SIG-M5 treated with dmso at 0.1 percent for 504 hours (cell line): ENCODE data around the gene IHH.
A peak's percentile ranks its signal among the peaks of the same experiment; 100 is the strongest.

ENCODE experiments used
- DNase-seq: peaks from one replicate; lab custom pipeline; 2025; ENCODE audit not compliant: unreplicated experiment; lab: John Stamatoyannopoulos, UW

Gene IHH

DNA sequence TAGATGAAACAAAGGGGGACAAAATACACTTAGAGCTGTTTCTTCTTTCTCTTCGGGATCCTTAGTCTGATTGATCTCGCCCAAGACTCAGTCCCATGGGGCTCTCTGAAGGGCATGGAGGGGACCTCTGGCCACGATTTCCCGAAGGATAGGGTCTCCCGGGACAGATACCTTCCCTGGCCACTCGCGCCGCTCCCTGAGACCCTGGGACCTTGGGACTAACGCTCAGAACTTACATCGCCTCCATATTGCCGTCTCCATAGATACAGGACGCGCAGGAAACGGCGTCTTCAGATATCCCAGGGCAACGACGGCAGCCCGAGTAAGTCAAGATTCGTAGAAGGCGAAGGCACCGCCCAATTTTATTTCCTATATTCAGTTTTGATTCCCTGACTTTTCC is 19.5 kb downstream of the IHH start, which contains the start of gene CFAP65:
Gene CFAP65, minus strand, starts transcription at position 265 of the 400 bp plus-strand sequence. CDS start 2,468 bp downstream, outside the sequence.
- DNase-seq = no peak

DNA sequence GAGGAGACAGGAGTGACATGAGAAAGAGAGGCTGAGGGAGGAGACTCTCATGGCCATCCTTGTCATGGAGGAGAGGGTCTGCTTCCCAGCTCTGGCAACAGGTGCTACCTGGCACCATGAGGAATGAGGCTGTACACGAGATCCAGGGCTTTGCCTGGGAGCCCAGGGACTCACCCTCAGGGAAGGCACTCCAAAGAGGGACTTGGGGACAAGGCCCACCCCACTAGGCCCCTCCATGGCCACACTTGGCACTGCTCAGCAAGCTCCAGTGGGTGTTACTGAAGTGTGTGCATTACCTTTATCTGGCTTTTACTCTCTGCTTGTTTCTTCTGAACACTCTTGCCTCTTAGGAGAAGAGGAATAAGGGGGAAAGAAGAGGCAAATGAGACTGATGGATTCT is 22.1 kb downstream of the IHH start:
- no peak for DNase-seq

DNA sequence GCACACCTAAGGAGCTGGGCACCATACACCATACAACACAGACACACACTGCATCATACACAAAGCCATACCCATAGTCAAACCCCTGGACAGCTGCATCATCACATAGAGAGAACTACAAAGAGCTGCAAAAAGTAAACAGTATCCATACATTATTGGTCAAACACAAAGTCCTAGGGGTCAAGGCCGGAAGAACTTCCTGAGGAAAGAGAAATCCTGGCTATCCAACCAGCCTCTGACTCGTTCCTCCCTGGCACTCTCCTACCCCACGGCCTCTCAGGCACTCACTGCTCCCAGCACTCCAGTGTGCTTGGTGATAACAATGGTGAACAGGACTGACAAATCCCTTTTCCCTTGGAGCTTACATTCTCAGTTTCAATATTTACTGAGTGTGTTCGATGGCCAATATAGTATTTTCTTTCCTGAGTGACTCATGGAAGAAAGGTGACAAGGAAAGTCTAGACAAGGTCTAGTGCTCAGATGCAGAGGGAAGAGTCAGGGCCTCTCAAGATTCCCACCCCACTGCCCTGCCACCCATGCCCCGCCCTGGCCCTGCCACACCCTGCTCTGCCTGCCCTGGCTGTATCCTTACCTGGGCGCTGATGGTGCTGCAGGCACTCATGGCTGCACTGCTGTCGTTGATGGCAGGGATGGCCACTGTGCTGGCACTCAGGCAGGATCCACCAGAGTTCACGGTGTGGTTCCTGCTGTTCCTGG is 22.8 kb downstream of the IHH start:
- DNase-seq = no peak

DNA sequence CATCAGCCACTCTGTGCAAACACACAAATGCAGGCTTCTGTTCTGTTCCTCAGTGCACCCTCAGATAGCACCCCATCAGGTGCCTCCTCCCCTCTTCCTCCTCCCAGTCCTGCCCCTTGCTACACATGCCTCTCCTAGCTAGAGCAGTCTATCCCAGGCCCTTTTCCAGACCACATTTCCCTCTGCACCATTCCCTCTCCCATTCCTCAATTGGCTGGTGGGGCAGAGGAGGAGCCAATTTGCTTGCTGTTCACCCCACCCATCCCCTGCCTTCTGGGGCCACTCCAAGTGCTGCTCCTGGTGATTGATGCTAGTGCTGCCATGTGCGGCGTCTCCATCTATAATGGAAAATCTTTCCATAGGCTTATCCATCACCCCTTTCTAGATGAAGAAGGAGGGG is 24.8 kb downstream of the IHH start:
- no peak for DNase-seq

DNA sequence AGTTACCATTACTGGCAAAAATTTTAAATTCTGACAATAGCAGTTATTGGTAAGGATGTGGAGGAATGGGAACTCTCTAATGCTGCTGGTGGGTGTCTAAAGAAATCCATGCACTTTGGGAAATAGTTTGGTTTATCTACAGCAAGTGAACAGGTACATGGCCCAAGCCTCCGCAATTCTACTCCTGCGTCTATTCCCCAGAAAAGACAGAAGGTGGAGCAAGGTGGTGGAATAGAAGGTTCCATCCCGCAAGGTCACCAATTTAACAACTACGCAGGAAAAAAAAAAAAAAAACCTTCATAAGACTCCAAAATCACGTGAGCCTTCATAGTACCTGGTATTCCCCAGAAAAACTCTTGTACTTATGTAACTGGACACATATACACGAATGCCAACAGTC is 25.9 kb downstream of the IHH start:
- DNase-seq = no peak

DNA sequence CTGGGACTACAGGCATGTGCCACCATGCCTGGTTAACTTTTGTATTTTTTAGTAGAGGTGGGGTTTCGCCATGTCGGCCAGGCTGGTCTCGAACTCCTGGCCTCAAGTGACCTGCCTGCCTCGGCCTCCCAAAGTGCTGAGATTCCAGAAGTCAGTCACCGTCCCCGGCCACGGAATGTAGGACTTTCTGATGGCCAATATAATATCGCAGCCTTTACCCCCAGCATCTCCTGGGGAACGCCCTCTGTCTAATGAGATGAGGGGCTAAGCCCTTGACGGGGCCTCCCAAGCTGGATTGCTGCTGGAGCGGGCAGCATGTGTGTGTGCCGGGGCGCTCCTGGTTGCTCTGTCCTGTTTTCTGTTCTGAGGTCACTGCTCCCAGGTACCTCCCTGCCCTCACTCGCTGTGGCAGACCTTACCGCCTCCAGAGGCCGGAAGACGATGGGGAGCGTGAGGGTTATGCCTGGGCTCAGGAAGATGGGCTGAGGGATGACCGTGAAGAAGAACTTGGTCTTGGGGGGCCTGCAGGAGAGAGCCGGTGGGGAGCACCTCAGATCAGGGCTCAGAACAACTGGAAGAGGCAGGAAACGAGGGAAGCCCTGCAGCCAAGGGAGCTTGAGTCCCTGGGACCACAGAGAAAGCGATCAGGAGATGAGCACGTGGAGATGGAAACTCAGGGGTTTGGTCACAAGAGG is 28.5 kb downstream of the IHH start:
- no peak for DNase-seq

DNA sequence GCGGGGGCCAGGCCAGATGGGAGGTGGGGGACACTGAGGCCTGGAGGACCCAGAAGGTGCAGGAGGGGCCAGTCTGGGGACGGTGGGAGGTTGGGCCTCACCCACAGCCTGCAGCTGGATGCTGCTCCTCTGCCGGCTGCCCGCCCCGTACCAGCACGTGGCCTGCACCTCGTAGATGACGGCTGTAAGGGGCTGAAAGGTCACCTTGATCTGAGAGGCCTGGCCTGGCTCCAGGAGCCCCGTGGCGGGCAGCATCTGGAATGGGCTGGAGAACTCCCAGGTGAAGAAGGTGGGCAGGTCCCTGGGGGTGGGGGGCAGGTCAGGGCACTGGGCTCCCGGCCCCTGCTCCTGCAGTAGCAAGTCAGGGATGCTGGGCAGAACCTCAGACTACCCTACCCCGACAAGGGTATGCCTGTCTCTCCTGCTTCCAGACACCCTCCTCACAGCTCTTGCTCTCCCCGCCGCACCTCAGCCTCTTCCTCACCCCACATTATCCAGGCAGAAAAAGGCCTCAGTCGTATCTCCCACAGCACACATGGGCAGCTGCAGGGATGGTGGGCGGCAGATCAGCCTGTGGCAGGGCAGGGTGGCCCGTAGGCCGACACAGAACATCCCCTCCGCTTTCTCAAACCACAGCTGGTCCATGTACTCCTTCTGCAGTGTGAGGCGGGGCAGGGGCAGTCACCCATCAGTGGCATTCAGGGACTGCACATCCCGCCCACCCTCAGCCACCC is 29.5 kb downstream of the IHH start:
- DNase-seq = no peak

DNA sequence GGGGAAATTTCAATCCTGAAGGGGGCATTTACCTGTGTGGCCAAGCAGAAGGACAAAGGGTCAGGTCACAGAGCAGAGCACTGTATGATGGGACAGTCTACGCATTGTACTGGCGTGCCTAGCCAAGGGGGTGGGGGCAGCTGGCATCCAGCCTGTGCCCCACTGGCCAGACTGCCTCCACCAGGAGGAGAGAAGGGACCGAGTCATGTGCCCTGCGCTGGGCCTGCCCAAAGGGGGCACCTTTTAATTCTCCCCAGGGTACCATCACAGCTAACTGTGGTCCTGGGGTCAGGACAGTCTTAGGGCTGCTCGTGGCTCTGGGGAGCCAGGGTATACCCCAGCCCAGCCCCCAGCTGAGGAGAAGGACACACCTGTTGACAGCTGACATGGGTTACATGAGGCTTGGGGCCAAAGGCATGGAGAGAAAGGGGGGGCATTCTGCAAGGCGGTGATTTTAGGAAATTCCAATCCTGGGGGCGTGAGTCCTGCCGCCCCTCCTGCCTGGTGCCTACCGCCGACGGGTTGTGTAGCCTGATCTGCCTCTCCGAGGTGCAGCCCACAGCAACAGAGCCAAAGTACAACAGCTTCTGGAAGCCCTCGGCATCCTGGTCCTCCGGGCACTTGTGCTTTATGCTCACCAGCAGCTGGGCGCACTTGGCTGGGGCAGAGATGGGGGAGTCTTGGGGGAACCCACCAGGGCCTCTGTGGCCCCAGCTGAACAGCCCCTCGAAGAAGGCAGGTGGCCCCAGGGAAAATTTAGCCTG is 30.4 kb downstream of the IHH start:
- DNase-seq = no peak

DNA sequence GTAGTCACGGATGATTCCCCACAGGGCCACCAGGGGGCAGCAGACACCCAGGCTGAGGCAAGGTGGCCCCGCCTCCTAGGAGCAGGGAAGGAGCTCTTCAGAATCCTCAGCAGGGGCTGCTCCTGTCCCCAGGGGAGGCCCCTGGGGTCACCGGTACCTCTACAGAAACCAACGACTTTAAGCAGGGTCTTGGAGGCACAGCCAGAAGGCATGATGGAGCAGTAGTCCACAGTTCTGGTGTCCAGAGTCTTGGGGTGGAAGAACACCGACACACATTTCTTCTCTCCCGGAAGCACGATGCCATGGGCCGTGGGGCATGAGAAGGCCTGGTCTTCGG is 30.9 kb downstream of the IHH start:
- DNase-seq = peak; percentile 70

DNA sequence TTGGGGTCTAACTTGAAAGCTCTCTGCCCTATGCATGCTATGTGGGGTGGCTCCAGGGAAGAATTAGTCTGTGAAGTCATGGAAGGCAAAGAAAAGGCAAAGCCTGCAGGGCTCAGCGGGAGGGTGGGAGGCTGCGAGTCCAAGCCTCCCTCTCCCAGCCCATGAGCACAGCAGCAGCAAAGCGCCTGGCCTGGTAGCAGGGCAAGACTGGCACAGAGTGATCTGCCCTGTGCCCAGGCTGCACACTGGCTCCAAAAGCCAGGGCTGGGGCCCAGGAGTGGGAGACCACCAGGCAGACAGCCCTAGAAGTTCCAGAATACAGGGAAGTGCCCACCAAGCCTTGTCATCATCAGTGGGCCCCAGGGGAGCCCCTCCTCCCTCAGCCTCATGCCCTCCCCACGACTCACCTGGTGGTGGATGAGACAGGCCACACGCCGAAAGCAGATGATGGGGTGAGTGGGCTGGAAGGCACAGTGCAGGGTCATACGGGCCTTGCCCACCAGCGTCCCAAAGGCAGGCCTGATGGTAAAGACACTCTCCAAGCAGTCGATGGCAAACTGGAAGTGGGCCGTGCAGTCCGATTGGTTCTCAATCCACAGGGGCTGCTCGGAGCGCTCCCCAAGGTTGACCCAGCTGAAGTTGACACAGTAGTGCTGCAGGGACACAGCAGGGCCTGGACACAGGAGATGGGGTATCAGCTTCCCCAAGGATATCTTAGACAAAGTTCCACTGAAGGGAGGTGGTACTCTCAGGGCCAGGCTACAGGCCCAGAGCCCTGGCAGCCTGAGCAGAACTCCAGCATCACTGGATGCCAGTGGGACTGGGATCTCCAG is 31.5 kb downstream of the IHH start:
- no peak for DNase-seq

DNA sequence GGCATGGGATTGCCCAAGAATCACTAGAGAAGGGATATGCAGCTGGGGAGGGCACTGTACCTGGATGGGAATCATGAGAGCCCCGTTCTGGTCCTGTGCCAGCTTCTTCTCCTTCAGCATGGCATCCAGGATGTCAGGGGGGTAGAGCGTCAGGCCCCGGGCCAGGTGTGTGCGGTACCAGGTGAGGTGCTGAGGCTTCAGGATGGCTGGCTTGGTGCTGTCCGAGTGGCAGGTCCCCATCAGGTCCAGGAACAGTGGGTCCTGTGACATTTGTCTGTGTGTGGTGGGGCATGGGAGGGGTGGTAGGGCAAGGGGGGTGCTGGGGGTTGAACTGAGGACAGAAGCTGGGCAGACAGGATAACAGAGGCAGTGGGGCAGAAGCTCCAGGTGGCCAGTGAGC is 32.6 kb downstream of the IHH start:
- DNase-seq = no peak

DNA sequence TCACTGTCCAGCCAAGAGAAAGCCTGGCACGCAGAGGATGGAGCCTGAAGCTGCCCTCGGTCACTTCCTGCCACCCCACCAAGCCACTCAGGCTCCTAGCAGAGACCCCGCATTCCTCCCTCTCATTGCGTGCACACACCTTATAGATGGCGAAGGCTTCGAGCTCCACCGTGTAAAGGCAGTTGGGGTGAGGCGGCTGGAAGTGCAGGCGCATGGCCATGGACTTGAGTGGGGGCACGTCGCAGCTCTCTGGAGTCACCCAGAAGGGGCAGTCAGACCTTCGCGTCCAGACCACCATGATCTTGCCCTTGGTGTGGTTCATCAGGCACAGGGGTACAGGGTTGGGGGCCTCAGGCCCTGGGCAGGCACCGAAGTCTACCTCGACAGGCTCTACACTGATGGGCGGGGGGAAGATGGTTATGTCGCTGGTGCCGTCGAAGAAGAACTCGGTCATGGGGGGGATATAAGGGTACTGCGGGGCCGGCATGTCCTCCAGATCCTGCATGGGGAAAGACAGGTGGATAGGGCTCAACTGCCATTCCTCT is 33.1 kb downstream of the IHH start:
- DNase-seq = no peak

DNA sequence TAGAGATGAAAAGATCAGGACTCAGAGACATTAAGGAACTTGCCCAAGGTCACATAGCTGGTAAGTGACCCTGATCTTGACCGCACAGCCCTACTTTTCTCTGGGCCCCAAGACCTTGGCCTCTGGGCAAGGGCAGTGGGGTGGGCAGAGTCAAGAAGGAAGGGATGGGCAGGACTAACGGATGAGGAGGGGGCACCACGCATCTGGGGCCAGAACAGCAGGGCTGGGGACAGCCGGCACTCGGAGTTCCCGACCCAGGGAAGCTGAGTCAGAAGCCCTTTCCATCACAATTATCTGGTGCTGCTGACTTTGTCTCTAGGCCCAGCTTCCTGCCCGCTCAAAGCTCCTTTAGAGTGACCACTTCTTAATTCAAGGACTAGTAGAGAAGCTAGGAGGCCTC is 33.8 kb downstream of the IHH start:
- DNase-seq = no peak

DNA sequence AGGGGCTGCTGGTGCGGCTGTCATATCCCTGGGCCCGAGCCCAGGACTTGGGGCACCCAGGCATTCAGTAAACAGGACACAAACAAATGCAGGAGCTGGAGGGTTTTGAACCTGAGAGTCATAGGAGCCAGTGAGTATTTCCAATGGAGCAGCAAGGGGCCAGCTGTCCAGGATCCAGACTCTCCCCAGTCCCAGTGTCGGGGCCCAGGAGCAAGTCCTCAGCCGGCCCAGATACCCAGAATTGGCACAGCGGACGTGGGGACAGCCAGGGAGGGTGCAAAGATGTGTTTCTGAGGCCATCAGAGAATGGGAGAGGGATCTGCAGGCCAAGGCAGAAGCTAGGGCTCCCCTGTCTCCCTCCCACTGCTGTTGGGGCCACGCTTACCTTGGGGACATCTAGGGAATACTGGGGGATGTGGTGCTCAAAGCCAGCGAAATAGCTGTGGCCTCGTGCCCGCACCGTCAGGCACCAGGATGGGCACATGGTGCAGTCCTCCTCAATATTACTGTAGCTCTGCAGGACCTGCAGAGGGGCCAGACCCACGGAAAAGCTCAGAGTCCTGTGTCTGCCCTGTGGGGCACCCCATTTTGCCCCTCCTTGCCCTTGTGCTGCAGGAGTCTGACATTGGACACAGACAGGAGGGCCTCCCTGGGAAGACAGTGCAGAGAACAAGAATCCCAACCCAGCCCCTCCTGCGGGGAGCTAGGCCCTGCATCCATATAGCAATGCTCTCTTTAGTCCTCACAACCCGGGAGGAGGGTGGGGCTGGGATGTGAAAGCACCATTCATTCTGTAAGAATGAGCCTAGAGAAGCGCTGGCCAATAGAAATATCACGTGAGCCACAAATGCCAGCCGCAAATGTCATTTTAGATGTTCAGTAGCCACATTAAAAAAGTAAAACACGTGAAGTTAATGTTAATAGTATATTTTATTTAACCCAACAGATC is 34.8 kb downstream of the IHH start:
- no peak for DNase-seq

DNA sequence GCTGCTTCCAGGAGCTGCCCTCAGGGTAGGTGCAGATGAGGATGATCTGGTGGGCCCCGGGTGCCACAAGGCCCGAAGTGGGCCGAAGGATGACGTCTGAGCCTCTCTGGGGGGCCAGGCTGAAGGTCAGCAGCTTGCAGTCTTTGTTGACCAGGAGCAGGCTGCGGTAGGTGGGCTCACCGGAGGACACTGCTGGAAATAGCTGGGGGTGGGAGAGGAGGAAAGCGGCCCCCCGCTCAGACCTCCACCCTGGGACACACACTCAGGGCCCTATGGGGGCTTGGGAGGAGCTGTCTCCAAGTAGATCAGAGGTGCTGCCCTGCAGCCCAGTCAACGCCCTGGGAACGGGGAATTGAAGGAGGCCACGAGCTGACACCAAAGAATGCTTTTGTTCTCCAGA is 36.7 kb downstream of the IHH start:
- no peak for DNase-seq

DNA sequence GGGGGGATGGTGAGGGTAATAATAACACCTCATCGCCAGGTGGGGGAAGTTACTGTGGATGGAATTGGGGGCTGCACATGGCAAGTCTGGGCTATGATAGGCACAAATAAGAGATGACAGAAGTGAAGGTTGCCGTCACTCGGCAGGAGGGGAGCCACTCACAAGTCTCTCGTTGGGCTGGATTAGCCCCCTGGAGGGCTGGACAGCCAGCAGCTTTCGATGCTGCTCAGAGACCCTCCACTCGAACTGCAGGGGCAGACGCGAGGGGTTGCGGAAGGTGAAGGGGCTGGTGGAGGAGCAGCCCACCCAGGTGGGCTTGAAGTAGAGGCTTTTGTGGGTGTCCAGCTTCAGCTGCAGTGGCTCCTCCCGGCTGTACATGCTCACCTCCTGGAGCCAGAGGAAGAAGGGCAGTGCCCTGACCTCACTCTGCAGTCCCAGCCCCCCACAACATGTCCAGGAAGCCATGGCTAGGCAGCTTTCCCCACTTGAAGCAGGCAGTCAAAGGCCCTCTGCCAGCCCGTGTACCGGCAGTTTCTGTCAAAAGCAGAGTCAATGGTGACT is 37.6 kb downstream of the IHH start:
- DNase-seq = no peak

DNA sequence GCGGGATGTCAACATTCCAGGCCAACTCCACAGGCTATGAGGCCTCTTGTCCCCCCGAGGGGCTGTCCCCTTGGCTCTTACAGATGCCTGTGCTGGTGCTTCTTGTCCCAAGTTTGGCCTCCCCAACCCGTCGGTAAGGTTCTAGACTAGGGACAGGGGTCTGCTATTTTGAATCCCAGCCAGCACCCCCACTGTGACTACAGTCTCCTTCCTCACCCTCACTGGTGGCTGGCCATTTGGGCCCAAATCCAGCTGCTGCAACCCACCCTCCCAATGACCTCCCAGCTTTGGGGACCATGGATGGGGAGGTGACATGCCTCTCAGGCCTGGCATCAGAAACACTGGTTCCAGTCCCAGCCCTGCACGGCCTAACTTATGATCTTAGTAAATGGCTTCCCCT is 38.1 kb downstream of the IHH start:
- no peak for DNase-seq

DNA sequence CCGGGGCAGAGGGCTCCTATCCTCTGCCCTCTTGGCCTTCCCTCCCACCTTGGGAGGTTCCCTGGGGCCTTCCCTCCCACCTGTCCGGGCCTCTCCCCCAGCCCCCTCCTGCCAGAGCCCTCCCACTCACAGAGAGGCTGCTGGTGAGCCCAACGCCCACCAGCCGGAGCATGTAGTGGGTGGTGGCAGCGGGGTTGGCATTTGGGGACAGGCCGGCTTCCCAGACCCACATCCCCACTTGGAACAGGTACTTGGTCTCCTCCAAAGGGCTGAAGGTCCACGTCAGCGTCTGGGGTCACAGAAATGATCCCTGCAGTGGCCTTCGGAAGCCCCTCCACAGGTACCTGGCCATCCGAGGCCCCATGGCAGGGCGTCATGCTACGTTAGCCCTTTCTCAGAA is 38.7 kb downstream of the IHH start:
- no peak for DNase-seq

DNA sequence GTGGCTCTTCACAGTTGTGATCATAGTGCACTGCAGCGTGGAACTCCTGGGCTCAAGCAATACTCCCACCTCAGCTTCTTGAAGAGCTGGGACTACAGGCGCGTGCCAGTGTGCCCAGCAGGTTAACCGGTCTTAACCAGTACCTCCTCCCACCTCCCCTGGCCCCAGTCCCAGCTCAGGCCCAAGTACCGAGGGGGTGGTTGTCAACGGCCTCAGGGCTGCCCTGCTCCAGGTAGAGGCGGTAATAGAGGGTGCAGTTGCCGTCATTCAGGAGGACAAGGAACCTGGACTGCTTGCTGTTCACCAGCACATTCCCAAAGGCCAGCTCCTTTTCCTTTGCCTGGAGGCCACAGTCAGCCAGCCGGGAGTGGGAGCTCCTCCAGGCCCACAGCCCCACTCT is 39.1 kb downstream of the IHH start:
- no peak for DNase-seq
